IMR-90 (cell line): ENCODE measurements around the gene RASGRP2. TPM values are rescaled to one million over a fixed set of nuclear protein-coding genes. Genes with fewer than 3 reads are reported as not detected.

Experiments used
- ATAC-seq: fragments of 200-7000 bp; cut with Tn5 transposase; 2 replicates; pipeline ENCODE4 v1.9.1; 2020; ENCODE audit warnings: low read depth, mild to moderate bottlenecking, moderate library complexity
- BruUV-seq: library from RNA; stranded (reverse); fragments of 400-500 nt; replicated peaks from 2 replicates; lab custom pipeline; 2021; lab: Mats Ljungman, UMichigan
- CTCF ChIA-PET: fragments of 300-600 bp; formaldehyde crosslinking; extraction: SDS; loops from one replicate; lab custom pipeline; 2021; ENCODE audit warnings: antibody characterized with exemption; lab: Yijun Ruan, JAX
- POLR2A ChIA-PET: fragments of 300-600 bp; sonication (Branson Sonifier 250); formaldehyde crosslinking; loops from one replicate; lab custom pipeline; 2022; ENCODE audit warnings: antibody characterized with exemption; ENCODE audit not compliant: unreplicated experiment; lab: Charles Lee
- DNase-seq: peaks from one replicate; pipeline ENCODE4 v3.0.0; 2013
- H2AFZ ChIP-seq: replicated peaks from 2 replicates; pipeline ENCODE3; 2013; ENCODE audit warnings: low read length, mild to moderate bottlenecking; ENCODE audit not compliant: poor library complexity
- H2AK5ac ChIP-seq: 2 replicates; pipeline ENCODE4 v1.6.1; 2013; ENCODE audit warnings: low read depth, low read length, inconsistent platforms
- H2AK9ac ChIP-seq: replicated peaks from 2 replicates; pipeline ENCODE3; 2013; ENCODE audit warnings: mild to moderate bottlenecking, low read depth, low read length, moderate library complexity; ENCODE audit not compliant: poor library complexity
- H2BK120ac ChIP-seq: 2 replicates; pipeline ENCODE4 v1.6.1; 2013; ENCODE audit warnings: low read depth, low read length, inconsistent platforms
- H2BK15ac ChIP-seq: 3 replicates; pipeline ENCODE4 v1.6.1; 2013; ENCODE audit warnings: low read depth, low read length, inconsistent platforms
- H2BK20ac ChIP-seq: 2 replicates; pipeline ENCODE4 v1.6.1; 2013; ENCODE audit warnings: low read depth, mild to moderate bottlenecking, inconsistent platforms, low read length, moderate library complexity
- H2BK5ac ChIP-seq: 2 replicates; pipeline ENCODE4 v1.6.1; 2013; ENCODE audit warnings: mild to moderate bottlenecking, low read depth, low read length, inconsistent platforms; ENCODE audit not compliant: poor library complexity, severe bottlenecking
- H3K14ac ChIP-seq: replicated peaks from 2 replicates; pipeline ENCODE4 v1.6.1; 2013; ENCODE audit warnings: low read depth, low read length, inconsistent platforms
- H3K18ac ChIP-seq: 2 replicates; pipeline ENCODE4 v1.6.1; 2013; ENCODE audit warnings: low read depth, low read length, control low read depth
- H3K23ac ChIP-seq: 2 replicates; pipeline ENCODE4 v1.6.1; 2013; ENCODE audit warnings: low read depth, low read length, inconsistent platforms
- H3K27ac ChIP-seq: 2 replicates; pipeline ENCODE4 v1.5.1; 2013; ENCODE audit warnings: mild to moderate bottlenecking, control low read depth, low read length; ENCODE audit not compliant: insufficient read depth
- H3K27me3 ChIP-seq: 2 replicates; pipeline ENCODE4 v1.6.1; 2013; ENCODE audit warnings: low read length; ENCODE audit not compliant: control insufficient read depth, insufficient read depth
- H3K36me3 ChIP-seq: 2 replicates; pipeline ENCODE4 v1.6.1; 2013; ENCODE audit warnings: low read length, mixed read lengths; ENCODE audit not compliant: control insufficient read depth, insufficient read depth
- H3K4ac ChIP-seq: 2 replicates; pipeline ENCODE4 v1.6.1; 2013; ENCODE audit warnings: low read depth, low read length, inconsistent platforms
- H3K4me1 ChIP-seq: 2 replicates; pipeline ENCODE4 v1.6.1; 2013; ENCODE audit warnings: low read length, mixed read lengths; ENCODE audit not compliant: control insufficient read depth, insufficient read depth
- H3K4me2 ChIP-seq: 2 replicates; pipeline ENCODE4 v1.6.1; 2013; ENCODE audit warnings: low read depth, mild to moderate bottlenecking, control low read depth, low read length, moderate library complexity
- H3K4me3 ChIP-seq: 2 replicates; pipeline ENCODE4 v1.5.1; 2013; ENCODE audit warnings: low read depth, mild to moderate bottlenecking, control low read depth, low read length, moderate library complexity; ENCODE audit not compliant: insufficient read depth
- H3K56ac ChIP-seq: 2 replicates; pipeline ENCODE4 v1.6.1; 2013; ENCODE audit warnings: low read length, inconsistent platforms; ENCODE audit not compliant: insufficient read depth; ENCODE audit errors: extremely low read depth
- H3K79me1 ChIP-seq, 2 experiments: 2 replicates each; pipeline ENCODE4 v1.6.1; 2013; ENCODE audit warnings: low read length in 2 of 2, inconsistent platforms in 1 of 2, low read depth in 1 of 2
- H3K9ac ChIP-seq: 2 replicates; pipeline ENCODE4 v1.6.1; 2013; ENCODE audit warnings: low read depth, low read length, control low read depth
- H3K9me1 ChIP-seq: 2 replicates; pipeline ENCODE4 v1.6.1; 2013; ENCODE audit warnings: low read length, inconsistent platforms; ENCODE audit not compliant: insufficient read depth
- H3K9me3 ChIP-seq: 2 replicates; pipeline ENCODE4 v1.6.1; 2013; ENCODE audit warnings: low read length; ENCODE audit not compliant: control insufficient read depth, insufficient read depth
- H4K20me1 ChIP-seq: 2 replicates; pipeline ENCODE4 v1.6.1; 2013; ENCODE audit warnings: low read length, inconsistent platforms; ENCODE audit not compliant: insufficient read depth
- H4K5ac ChIP-seq: 2 replicates; pipeline ENCODE4 v1.6.1; 2013; ENCODE audit warnings: mild to moderate bottlenecking, low read depth, low read length, control low read depth
- H4K8ac ChIP-seq, 2 experiments: 2 replicates each; pipeline ENCODE4 v1.6.1; 2013; ENCODE audit warnings: low read depth in 2 of 2, low read length in 2 of 2, control low read depth in 1 of 2, inconsistent platforms in 1 of 2
- H4K91ac ChIP-seq: 2 replicates; pipeline ENCODE4 v1.6.1; 2013; ENCODE audit warnings: low read depth, low read length, inconsistent platforms; ENCODE audit not compliant: insufficient read depth
- BHLHE40 ChIP-seq: fragments of 150-350 bp; IDR thresholded peaks from 2 replicates; pipeline ENCODE4 v1.6.1; 2016; ENCODE audit warnings: mild to moderate bottlenecking, low read depth, low read length
- CEBPB ChIP-seq: IDR thresholded peaks from 2 replicates; pipeline ENCODE4 v1.6.1; 2012; ENCODE audit warnings: low read depth, low read length, improper control_type of control experiment
- CHD1 ChIP-seq: IDR thresholded peaks from 2 replicates; pipeline ENCODE4 v1.6.1; 2012; ENCODE audit warnings: low read depth, low read length, improper control_type of control experiment
- CTCF ChIP-seq: conservative IDR thresholded peaks from 2 replicates; pipeline ENCODE4 v1.5.1; 2012; ENCODE audit warnings: mild to moderate bottlenecking, low read depth, low read length, improper control_type of control experiment
- ELK1 ChIP-seq: fragments of 150-350 bp; IDR thresholded peaks from 2 replicates; pipeline ENCODE4 v1.6.1; 2016; ENCODE audit warnings: low read depth, mild to moderate bottlenecking, low read length, moderate library complexity, borderline replicate concordance
- FOS ChIP-seq: fragments of 150-350 bp; IDR thresholded peaks from 2 replicates; pipeline ENCODE4 v1.6.1; 2016; ENCODE audit warnings: low read depth, low read length
- MAFK ChIP-seq: IDR thresholded peaks from 2 replicates; pipeline ENCODE4 v1.6.1; 2012; ENCODE audit warnings: low read depth, low read length, improper control_type of control experiment
- MAZ ChIP-seq: IDR thresholded peaks from 2 replicates; pipeline ENCODE4 v1.6.1; 2012; ENCODE audit warnings: low read depth, mild to moderate bottlenecking, low read length, improper control_type of control experiment, moderate library complexity, borderline replicate concordance
- MXI1 ChIP-seq: IDR thresholded peaks from 2 replicates; pipeline ENCODE4 v1.6.1; 2012; ENCODE audit warnings: low read depth, mild to moderate bottlenecking, low read length, moderate library complexity, borderline replicate concordance
- NFE2L2 ChIP-seq: fragments of 150-350 bp; IDR thresholded peaks from 2 replicates; pipeline ENCODE4 v1.6.1; 2016; ENCODE audit warnings: low read depth, mild to moderate bottlenecking, low read length
- POLR2A ChIP-seq: IDR thresholded peaks from 2 replicates; pipeline ENCODE4 v1.6.1; 2012; ENCODE audit warnings: mild to moderate bottlenecking, low read depth, low read length
- RAD21 ChIP-seq: IDR thresholded peaks from 2 replicates; pipeline ENCODE4 v1.6.1; 2012; ENCODE audit warnings: low read length, improper control_type of control experiment
- RCOR1 ChIP-seq: IDR thresholded peaks from 2 replicates; pipeline ENCODE4 v1.6.1; 2012; ENCODE audit warnings: mild to moderate bottlenecking, low read length, improper control_type of control experiment; ENCODE audit not compliant: insufficient replicate concordance
- RFX5 ChIP-seq: IDR thresholded peaks from 2 replicates; pipeline ENCODE4 v1.8.0; 2012; ENCODE audit warnings: low read depth, mild to moderate bottlenecking, low read length, moderate library complexity
- SMC3 ChIP-seq: fragments of 150-350 bp; IDR thresholded peaks from 2 replicates; pipeline ENCODE4 v1.6.1; 2016; ENCODE audit warnings: low read depth, mild to moderate bottlenecking, antibody characterized with exemption, low read length, moderate library complexity
- USF2 ChIP-seq: fragments of 150-350 bp; IDR thresholded peaks from 2 replicates; pipeline ENCODE4 v1.6.1; 2017; ENCODE audit warnings: mild to moderate bottlenecking, antibody characterized with exemption, low read length, low read depth
- WGBS, 2 experiments: methylation state at CpG; one replicate each; pipeline versions ENCODE4 v1.1.5 to v1.1.7; 2013; ENCODE audit warnings: missing lambda C conversion rate in 2 of 2; ENCODE audit not compliant: insufficient read length in 1 of 2; ENCODE audit errors: extremely low coverage in 2 of 2; 5-methylcytosine and 5-hydroxymethylcytosine counted together
- dilution Hi-C: fragments of 300-500 bp; cut with HindIII; formaldehyde crosslinking; loops from one replicate; pipeline ENCODE4 v1.14.3; 2018; ENCODE audit warnings: low sequenced_read_pairs; ENCODE audit not compliant: unreplicated experiment
- in situ Hi-C: fragments of 300-500 bp; cut with MboI; formaldehyde crosslinking; loops from 3 replicates; pipeline ENCODE4 v1.14.3; 2019; ENCODE audit warnings: low sequenced_read_pairs, inconsistent platforms, mixed read lengths
- intact Hi-C: fragments of 100-400 bp; cut with micrococcal nuclease; formaldehyde crosslinking; loops from 2 replicates; pipeline ENCODE4 v1.10.0; 2022
- polyA plus RNA-seq, 3 experiments: library from polyadenylated mRNA; depleted of rRNA; stranded (reverse); fragments of >200 nt; gene quantifications; 2 replicates each; pipeline ENCODE4 v1.2.3, GENCODE V29; 2012; ENCODE audit warnings: low replicate concordance in 1 of 3
- total RNA-seq: library from RNA; depleted of rRNA; stranded (reverse); fragments of >200 nt; gene quantifications from 2 replicates; pipeline ENCODE4 v1.2.3, GENCODE V29; 2012

Gene RASGRP2
- total and polyA plus RNA-seq, 2 of the 4 experiments (the other 2 are of a cell fraction): 1.2 TPM; not detected in 1

GRCh38 chr11:64720167-64720566 is 23.8 kb downstream of the RASGRP2 start:
- H3K56ac ChIP-seq: no peak overlapping the region
- WGBS, 2 experiments: 90% methylated on average over 2 of the region's 9 CpGs; no CpG with 5 or more reads in 1 of the 2 experiments
- in situ Hi-C loops: no loop called here

More at GRCh38 chr11:64720167-64720566, 23.8 kb downstream of the RASGRP2 start:
- Histone ChIP-seq H3K4me3 (no peak overlapping the region), H2AK9ac (peak overlapping the region; percentile 28), H3K14ac (no peak overlapping the region), H3K27me3 (peaks cover 77% of the 10 kb centered on the region), H2AFZ (no peak overlapping the region), H3K4me2 (no peak overlapping the region), H3K4me1 (no peaks in the 10 kb centered on the region), H2BK120ac (no peak overlapping the region), H4K5ac (no peak overlapping the region), H2BK20ac (no peak overlapping the region), H3K23ac (no peak overlapping the region), H4K91ac (no peak overlapping the region), H3K27ac (no peak overlapping the region), H3K36me3 (no peaks in the 10 kb centered on the region), H2BK15ac (no peak overlapping the region), H3K9ac (no peak overlapping the region), H3K18ac (no peak overlapping the region), H2AK5ac (no peak overlapping the region), H3K4ac (no peak overlapping the region), H3K79me1 (no peaks in the 10 kb centered on the region), H4K8ac (no peak overlapping the region), H3K9me3 (no peaks in the 10 kb centered on the region), H3K9me1 (no peaks in the 10 kb centered on the region), H2BK5ac (no peak overlapping the region), H4K20me1 (no peaks in the 10 kb centered on the region)
- no peak for TF ChIP-seq RFX5
- TF ChIP-seq FOS: no peak
- no peak for TF ChIP-seq CTCF
- TF ChIP-seq BHLHE40: no peak
- TF ChIP-seq CEBPB: no peak
- TF ChIP-seq CHD1: no peak
- no peak for TF ChIP-seq RCOR1
- no peak for TF ChIP-seq NFE2L2
- no peak for TF ChIP-seq MAFK
- TF ChIP-seq RAD21: no peak
- no peak for TF ChIP-seq POLR2A
- TF ChIP-seq ELK1: no peak
- TF ChIP-seq SMC3: no peak
- TF ChIP-seq MAZ: no peak
- TF ChIP-seq MXI1: no peak
- TF ChIP-seq USF2: no peak
- ATAC-seq (no peak), DNase-seq (no peak)
- BruUV-seq: no TSS peak
- ChIA-PET POLR2A (no interaction called here), CTCF (no interaction called here)
- intact Hi-C loops: no loop called here
- dilution Hi-C loops: no loop called here
